Left renal cortex interstitium (tissue), 4 donors: Measurements from ENCODE around the gene GNAI3. TPM values are rescaled to one million over a fixed set of nuclear protein-coding genes. Genes with fewer than 3 reads are reported as not detected.

Source experiments
- DNase-seq, 4 donors: peaks; one replicate each; pipeline ENCODE4 v3.0.0-alpha.2; 2013; ENCODE audit warnings: low read depth in 4 of 4, low spot score in 2 of 4, missing footprints in 1 of 4
- polyA plus RNA-seq, 4 donors: library from polyadenylated mRNA; unstranded; fragments of 120-200 nt; gene quantifications; one replicate each; pipeline ENCODE4 v1.2.1, GENCODE V29; 2013; ENCODE audit not compliant: insufficient read length in 4 of 4

Gene GNAI3
- polyA plus RNA-seq, 4 donors = 10.1 to 13.8 (median 12.2) TPM

DNA sequence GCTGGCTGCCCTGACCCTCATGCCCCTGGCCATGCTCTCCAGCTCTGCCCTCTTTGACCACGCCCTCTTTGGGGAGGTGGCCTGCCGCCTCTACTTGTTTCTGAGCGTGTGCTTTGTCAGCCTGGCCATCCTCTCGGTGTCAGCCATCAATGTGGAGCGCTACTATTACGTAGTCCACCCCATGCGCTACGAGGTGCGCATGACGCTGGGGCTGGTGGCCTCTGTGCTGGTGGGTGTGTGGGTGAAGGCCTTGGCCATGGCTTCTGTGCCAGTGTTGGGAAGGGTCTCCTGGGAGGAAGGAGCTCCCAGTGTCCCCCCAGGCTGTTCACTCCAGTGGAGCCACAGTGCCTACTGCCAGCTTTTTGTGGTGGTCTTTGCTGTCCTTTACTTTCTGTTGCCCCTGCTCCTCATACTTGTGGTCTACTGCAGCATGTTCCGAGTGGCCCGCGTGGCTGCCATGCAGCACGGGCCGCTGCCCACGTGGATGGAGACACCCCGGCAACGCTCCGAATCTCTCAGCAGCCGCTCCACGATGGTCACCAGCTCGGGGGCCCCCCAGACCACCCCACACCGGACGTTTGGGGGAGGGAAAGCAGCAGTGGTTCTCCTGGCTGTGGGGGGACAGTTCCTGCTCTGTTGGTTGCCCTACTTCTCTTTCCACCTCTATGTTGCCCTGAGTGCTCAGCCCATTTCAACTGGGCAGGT lies 5.0 kb upstream of the GNAI3 start:
- DNase-seq = no peak

DNA sequence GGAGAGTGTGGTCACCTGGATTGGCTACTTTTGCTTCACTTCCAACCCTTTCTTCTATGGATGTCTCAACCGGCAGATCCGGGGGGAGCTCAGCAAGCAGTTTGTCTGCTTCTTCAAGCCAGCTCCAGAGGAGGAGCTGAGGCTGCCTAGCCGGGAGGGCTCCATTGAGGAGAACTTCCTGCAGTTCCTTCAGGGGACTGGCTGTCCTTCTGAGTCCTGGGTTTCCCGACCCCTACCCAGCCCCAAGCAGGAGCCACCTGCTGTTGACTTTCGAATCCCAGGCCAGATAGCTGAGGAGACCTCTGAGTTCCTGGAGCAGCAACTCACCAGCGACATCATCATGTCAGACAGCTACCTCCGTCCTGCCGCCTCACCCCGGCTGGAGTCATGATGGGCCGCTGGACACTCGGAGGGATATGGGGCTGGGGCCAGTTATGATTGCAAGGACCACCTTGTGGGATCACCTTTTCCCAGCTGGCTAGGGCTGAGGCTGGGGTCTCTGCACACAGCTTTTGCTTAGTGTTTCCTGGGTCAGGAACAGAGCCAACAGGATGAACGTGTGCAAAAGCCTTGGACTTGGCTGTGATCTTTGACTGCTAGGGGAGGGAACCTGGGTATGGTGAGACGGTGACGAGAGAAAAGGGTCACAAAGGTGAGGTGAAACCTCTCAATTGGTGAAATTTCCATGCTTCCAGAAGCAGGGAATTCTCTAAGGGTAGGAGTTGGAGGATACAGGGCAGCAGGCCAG lies 4.3 kb upstream of the GNAI3 start:
- no peak for DNase-seq

GRCh38 chr1:109546311-109547109 lies 1.9 kb upstream of the GNAI3 start:
- peak in 3 of 4 donors; percentile 80 to 91 (median 81) for DNase-seq

DNA sequence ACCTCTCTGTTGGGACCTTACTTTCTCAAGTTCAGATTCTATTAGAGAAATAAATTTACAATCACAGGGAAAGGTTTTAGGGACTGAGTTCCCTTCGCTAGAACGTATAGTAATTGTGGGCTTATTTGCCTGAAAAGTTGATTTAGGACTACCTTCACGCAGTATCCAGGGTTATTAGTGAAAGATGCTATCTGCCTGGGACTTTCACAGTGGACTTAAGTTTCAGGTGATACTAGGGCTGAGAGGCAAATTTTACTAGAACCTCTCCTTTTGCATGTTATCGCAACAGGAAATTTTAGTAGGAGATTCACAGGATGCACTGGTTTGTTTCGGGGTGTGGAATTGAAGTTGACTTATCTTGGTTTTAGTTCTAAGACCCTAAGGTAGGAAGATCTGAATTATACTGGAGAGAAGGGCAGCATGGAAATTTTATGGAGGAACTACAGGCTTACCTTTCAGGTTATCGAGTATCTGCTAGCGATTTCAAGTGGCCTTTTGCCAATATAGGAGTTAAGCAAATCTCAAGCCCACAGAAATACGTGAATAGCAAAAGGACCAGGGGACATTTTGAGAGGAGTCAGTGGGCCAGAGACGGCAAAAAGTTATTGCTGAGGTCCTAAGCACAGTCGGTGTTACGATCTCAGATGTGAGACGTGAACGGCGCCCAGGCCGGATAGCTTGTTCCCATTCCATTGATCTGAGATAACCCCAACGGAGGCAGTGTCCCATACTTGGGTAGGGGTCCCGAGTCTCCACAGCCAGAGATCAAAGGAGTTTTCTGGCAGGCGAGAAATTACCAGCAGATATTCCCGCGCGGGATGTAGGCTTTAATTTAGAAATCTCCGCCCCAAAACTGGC lies 723 bp upstream of the GNAI3 start:
- DNase-seq = no peak

DNA sequence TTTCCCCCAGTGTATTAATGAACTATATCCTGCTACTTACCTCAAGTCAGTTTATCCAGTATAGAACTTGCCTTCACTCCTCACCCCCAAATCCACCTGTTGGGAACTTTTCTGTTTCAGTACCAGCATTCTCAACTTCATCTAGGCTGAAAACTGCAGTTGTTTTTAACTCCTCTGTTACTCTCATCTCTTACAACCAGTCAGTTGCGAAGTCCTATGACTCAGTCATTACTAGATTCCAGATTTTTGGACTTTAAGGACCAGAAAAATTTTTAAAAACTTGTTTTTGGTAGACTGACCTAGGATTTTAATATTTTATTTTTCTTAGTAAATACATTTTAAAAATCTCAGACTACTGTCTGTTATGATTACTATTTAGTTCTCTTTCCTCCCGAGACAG lies 8.1 kb downstream of the GNAI3 start:
- no peak for DNase-seq

- no peak for DNase-seq
Observed at GRCh38 chr1:109557520-109557919, 9.1 kb downstream of the GNAI3 start.

GRCh38 chr1:109559995-109560394 lies 11.6 kb downstream of the GNAI3 start:
- no peak for DNase-seq

- no peak for DNase-seq
Observed at GRCh38 chr1:109564194-109564878, 15.9 kb downstream of the GNAI3 start.

DNA sequence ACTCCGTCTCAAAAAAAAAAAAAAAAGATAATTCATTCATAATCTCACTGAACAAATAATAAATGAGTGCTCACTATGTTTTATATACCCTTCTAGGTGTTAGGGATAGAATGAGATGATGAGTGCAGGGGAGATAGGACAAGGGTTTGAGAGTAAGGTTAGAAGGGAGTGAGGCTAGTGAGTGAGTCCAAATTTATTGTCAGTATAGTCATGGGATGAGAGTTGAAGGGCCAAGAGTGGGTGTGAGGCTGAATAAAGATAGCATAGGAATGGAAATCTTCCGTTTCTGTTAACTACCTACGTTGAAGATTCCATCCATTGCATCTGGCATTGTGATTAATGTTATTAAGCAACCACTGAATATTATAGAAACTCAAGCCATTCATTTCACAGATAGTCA lies 16.8 kb downstream of the GNAI3 start:
- DNase-seq = no peak

- DNase-seq = no peak
Observed at GRCh38 chr1:109566982-109567381, 18.6 kb downstream of the GNAI3 start.

DNA sequence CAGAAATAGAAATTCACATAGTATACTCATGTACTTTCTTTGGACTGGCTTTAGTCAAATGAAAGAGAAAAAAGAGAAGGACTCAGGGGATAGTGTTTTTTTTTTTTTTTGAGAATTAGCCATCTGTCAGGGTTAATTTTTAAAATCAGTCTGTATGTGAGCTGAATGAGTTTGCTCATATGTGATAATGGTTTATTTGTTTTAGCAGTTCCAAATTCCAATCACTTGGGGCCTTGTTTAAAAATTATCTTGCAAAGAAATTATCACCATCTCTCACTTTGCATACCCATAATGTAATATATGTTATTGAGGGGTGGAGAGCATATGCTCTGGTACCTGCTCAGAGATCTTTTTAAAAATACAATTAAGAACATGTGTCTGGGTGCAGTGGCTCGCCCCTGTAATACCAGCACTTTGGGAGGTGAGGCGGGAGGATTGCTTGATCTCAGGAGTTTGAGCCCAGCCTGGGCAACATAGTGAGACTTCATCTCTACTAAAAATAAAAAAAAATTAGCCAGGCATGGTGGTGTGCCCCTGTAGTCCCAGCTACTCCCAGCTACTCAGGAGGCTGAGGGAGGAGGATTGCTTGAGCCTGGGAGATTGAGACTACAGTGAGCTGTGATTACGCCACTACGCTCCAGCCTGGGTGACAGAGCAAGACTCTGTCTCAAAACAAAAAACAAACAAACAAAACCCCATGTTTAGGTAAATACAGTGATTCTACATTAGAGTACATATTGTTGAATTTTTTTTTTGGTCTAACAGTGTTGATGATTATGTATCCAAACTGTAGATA lies 19.7 kb downstream of the GNAI3 start:
- no peak for DNase-seq

- no peak for DNase-seq
Observed at GRCh38 chr1:109569323-109569722, 20.9 kb downstream of the GNAI3 start.

GRCh38 chr1:109570414-109570813 lies 22.0 kb downstream of the GNAI3 start:
- DNase-seq = no peak

DNA sequence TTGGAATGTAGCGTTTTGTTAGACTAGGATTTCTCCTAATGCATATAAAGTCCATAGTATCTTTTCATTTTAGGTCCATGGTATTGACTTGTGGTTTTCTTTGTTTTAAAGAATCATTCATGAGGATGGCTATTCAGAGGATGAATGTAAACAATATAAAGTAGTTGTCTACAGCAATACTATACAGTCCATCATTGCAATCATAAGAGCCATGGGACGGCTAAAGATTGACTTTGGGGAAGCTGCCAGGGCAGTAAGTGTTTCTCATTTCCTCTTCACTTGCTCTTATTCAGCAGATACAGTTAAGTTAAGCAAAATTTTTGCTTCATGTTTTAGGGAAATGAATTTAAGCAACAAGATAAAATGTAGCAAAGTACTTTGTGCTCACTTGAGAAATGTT lies 25.4 kb downstream of the GNAI3 start:
- no peak for DNase-seq

DNA sequence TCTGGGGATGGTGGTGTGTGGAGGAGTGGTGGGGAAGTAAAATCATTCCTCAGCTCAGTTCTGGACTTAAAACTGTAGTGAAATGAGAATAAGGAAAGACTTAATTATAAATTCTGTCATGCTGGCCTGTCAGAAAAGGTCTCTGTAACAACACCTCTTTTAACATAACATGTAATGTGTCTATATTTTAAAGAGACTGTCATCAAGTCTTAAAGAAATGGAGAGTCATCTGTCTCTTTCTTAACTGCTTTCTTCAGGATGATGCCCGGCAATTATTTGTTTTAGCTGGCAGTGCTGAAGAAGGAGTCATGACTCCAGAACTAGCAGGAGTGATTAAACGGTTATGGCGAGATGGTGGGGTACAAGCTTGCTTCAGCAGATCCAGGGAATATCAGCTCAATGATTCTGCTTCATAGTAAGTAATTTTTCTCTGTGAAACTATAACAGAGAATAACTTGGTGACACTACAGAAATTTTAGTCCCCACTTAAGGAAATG lies 30.6 kb downstream of the GNAI3 start:
- DNase-seq = no peak

- DNase-seq = no peak
Observed at GRCh38 chr1:109579491-109579890, 31.1 kb downstream of the GNAI3 start.

GRCh38 chr1:109582021-109582420 lies 33.6 kb downstream of the GNAI3 start:
- no peak for DNase-seq

- no peak for DNase-seq
Observed at GRCh38 chr1:109584766-109585165, 36.4 kb downstream of the GNAI3 start.

GRCh38 chr1:109586055-109586454 lies 37.6 kb downstream of the GNAI3 start:
- no peak for DNase-seq
